IMR-90 (cell line): ENCODE data around the gene DSP. TPM values are rescaled to one million over a fixed set of nuclear protein-coding genes. Genes with fewer than 3 reads are reported as not detected.
A peak's percentile ranks its signal among the peaks of the same experiment; 100 is the strongest.

ENCODE experiments used
- ATAC-seq: fragments of 200-7000 bp; cut with Tn5 transposase; 2 replicates; pipeline ENCODE4 v1.9.1; 2020; ENCODE audit warnings: low read depth, mild to moderate bottlenecking, moderate library complexity
- BruUV-seq: library from RNA; stranded (reverse); fragments of 400-500 nt; replicated peaks from 2 replicates; lab custom pipeline; 2021; lab: Mats Ljungman, UMichigan
- CTCF ChIA-PET: fragments of 300-600 bp; formaldehyde crosslinking; extraction: SDS; loops from one replicate; lab custom pipeline; 2021; ENCODE audit warnings: antibody characterized with exemption; lab: Yijun Ruan, JAX
- POLR2A ChIA-PET: fragments of 300-600 bp; sonication (Branson Sonifier 250); formaldehyde crosslinking; loops from one replicate; lab custom pipeline; 2022; ENCODE audit warnings: antibody characterized with exemption; ENCODE audit not compliant: unreplicated experiment; lab: Charles Lee
- DNase-seq: peaks from one replicate; pipeline ENCODE4 v3.0.0; 2013
- H2AFZ ChIP-seq: replicated peaks from 2 replicates; pipeline ENCODE3; 2013; ENCODE audit warnings: low read length, mild to moderate bottlenecking; ENCODE audit not compliant: poor library complexity
- H2AK5ac ChIP-seq: 2 replicates; pipeline ENCODE4 v1.6.1; 2013; ENCODE audit warnings: low read depth, low read length, inconsistent platforms
- H2AK9ac ChIP-seq: replicated peaks from 2 replicates; pipeline ENCODE3; 2013; ENCODE audit warnings: mild to moderate bottlenecking, low read depth, low read length, moderate library complexity; ENCODE audit not compliant: poor library complexity
- H2BK120ac ChIP-seq: 2 replicates; pipeline ENCODE4 v1.6.1; 2013; ENCODE audit warnings: low read depth, low read length, inconsistent platforms
- H2BK15ac ChIP-seq: 3 replicates; pipeline ENCODE4 v1.6.1; 2013; ENCODE audit warnings: low read depth, low read length, inconsistent platforms
- H2BK20ac ChIP-seq: 2 replicates; pipeline ENCODE4 v1.6.1; 2013; ENCODE audit warnings: low read depth, mild to moderate bottlenecking, inconsistent platforms, low read length, moderate library complexity
- H2BK5ac ChIP-seq: 2 replicates; pipeline ENCODE4 v1.6.1; 2013; ENCODE audit warnings: mild to moderate bottlenecking, low read depth, low read length, inconsistent platforms; ENCODE audit not compliant: poor library complexity, severe bottlenecking
- H3K14ac ChIP-seq: replicated peaks from 2 replicates; pipeline ENCODE4 v1.6.1; 2013; ENCODE audit warnings: low read depth, low read length, inconsistent platforms
- H3K18ac ChIP-seq: 2 replicates; pipeline ENCODE4 v1.6.1; 2013; ENCODE audit warnings: low read depth, low read length, control low read depth
- H3K23ac ChIP-seq: 2 replicates; pipeline ENCODE4 v1.6.1; 2013; ENCODE audit warnings: low read depth, low read length, inconsistent platforms
- H3K27ac ChIP-seq: 2 replicates; pipeline ENCODE4 v1.5.1; 2013; ENCODE audit warnings: mild to moderate bottlenecking, control low read depth, low read length; ENCODE audit not compliant: insufficient read depth
- H3K27me3 ChIP-seq: 2 replicates; pipeline ENCODE4 v1.6.1; 2013; ENCODE audit warnings: low read length; ENCODE audit not compliant: control insufficient read depth, insufficient read depth
- H3K36me3 ChIP-seq: 2 replicates; pipeline ENCODE4 v1.6.1; 2013; ENCODE audit warnings: low read length, mixed read lengths; ENCODE audit not compliant: control insufficient read depth, insufficient read depth
- H3K4ac ChIP-seq: 2 replicates; pipeline ENCODE4 v1.6.1; 2013; ENCODE audit warnings: low read depth, low read length, inconsistent platforms
- H3K4me1 ChIP-seq: 2 replicates; pipeline ENCODE4 v1.6.1; 2013; ENCODE audit warnings: low read length, mixed read lengths; ENCODE audit not compliant: control insufficient read depth, insufficient read depth
- H3K4me2 ChIP-seq: 2 replicates; pipeline ENCODE4 v1.6.1; 2013; ENCODE audit warnings: low read depth, mild to moderate bottlenecking, control low read depth, low read length, moderate library complexity
- H3K4me3 ChIP-seq: 2 replicates; pipeline ENCODE4 v1.5.1; 2013; ENCODE audit warnings: low read depth, mild to moderate bottlenecking, control low read depth, low read length, moderate library complexity; ENCODE audit not compliant: insufficient read depth
- H3K56ac ChIP-seq: 2 replicates; pipeline ENCODE4 v1.6.1; 2013; ENCODE audit warnings: low read length, inconsistent platforms; ENCODE audit not compliant: insufficient read depth; ENCODE audit errors: extremely low read depth
- H3K79me1 ChIP-seq, 2 experiments: 2 replicates each; pipeline ENCODE4 v1.6.1; 2013; ENCODE audit warnings: low read length in 2 of 2, inconsistent platforms in 1 of 2, low read depth in 1 of 2
- H3K9ac ChIP-seq: 2 replicates; pipeline ENCODE4 v1.6.1; 2013; ENCODE audit warnings: low read depth, low read length, control low read depth
- H3K9me1 ChIP-seq: 2 replicates; pipeline ENCODE4 v1.6.1; 2013; ENCODE audit warnings: low read length, inconsistent platforms; ENCODE audit not compliant: insufficient read depth
- H3K9me3 ChIP-seq: 2 replicates; pipeline ENCODE4 v1.6.1; 2013; ENCODE audit warnings: low read length; ENCODE audit not compliant: control insufficient read depth, insufficient read depth
- H4K20me1 ChIP-seq: 2 replicates; pipeline ENCODE4 v1.6.1; 2013; ENCODE audit warnings: low read length, inconsistent platforms; ENCODE audit not compliant: insufficient read depth
- H4K5ac ChIP-seq: 2 replicates; pipeline ENCODE4 v1.6.1; 2013; ENCODE audit warnings: mild to moderate bottlenecking, low read depth, low read length, control low read depth
- H4K8ac ChIP-seq, 2 experiments: 2 replicates each; pipeline ENCODE4 v1.6.1; 2013; ENCODE audit warnings: low read depth in 2 of 2, low read length in 2 of 2, control low read depth in 1 of 2, inconsistent platforms in 1 of 2
- H4K91ac ChIP-seq: 2 replicates; pipeline ENCODE4 v1.6.1; 2013; ENCODE audit warnings: low read depth, low read length, inconsistent platforms; ENCODE audit not compliant: insufficient read depth
- CEBPB ChIP-seq: IDR thresholded peaks from 2 replicates; pipeline ENCODE4 v1.6.1; 2012; ENCODE audit warnings: low read depth, low read length, improper control_type of control experiment
- CTCF ChIP-seq: conservative IDR thresholded peaks from 2 replicates; pipeline ENCODE4 v1.5.1; 2012; ENCODE audit warnings: mild to moderate bottlenecking, low read depth, low read length, improper control_type of control experiment
- MAFK ChIP-seq: IDR thresholded peaks from 2 replicates; pipeline ENCODE4 v1.6.1; 2012; ENCODE audit warnings: low read depth, low read length, improper control_type of control experiment
- MAZ ChIP-seq: IDR thresholded peaks from 2 replicates; pipeline ENCODE4 v1.6.1; 2012; ENCODE audit warnings: low read depth, mild to moderate bottlenecking, low read length, improper control_type of control experiment, moderate library complexity, borderline replicate concordance
- POLR2A ChIP-seq: IDR thresholded peaks from 2 replicates; pipeline ENCODE4 v1.6.1; 2012; ENCODE audit warnings: mild to moderate bottlenecking, low read depth, low read length
- RAD21 ChIP-seq: IDR thresholded peaks from 2 replicates; pipeline ENCODE4 v1.6.1; 2012; ENCODE audit warnings: low read length, improper control_type of control experiment
- RFX5 ChIP-seq: IDR thresholded peaks from 2 replicates; pipeline ENCODE4 v1.8.0; 2012; ENCODE audit warnings: low read depth, mild to moderate bottlenecking, low read length, moderate library complexity
- SMC3 ChIP-seq: fragments of 150-350 bp; IDR thresholded peaks from 2 replicates; pipeline ENCODE4 v1.6.1; 2016; ENCODE audit warnings: low read depth, mild to moderate bottlenecking, antibody characterized with exemption, low read length, moderate library complexity
- USF2 ChIP-seq: fragments of 150-350 bp; IDR thresholded peaks from 2 replicates; pipeline ENCODE4 v1.6.1; 2017; ENCODE audit warnings: mild to moderate bottlenecking, antibody characterized with exemption, low read length, low read depth
- WGBS, 2 experiments: methylation state at CpG; one replicate each; pipeline versions ENCODE4 v1.1.5 to v1.1.7; 2013; ENCODE audit warnings: missing lambda C conversion rate in 2 of 2; ENCODE audit not compliant: insufficient read length in 1 of 2; ENCODE audit errors: extremely low coverage in 2 of 2; 5-methylcytosine and 5-hydroxymethylcytosine counted together
- dilution Hi-C: fragments of 300-500 bp; cut with HindIII; formaldehyde crosslinking; loops from one replicate; pipeline ENCODE4 v1.14.3; 2018; ENCODE audit warnings: low sequenced_read_pairs; ENCODE audit not compliant: unreplicated experiment
- in situ Hi-C: fragments of 300-500 bp; cut with MboI; formaldehyde crosslinking; loops from 3 replicates; pipeline ENCODE4 v1.14.3; 2019; ENCODE audit warnings: low sequenced_read_pairs, inconsistent platforms, mixed read lengths
- intact Hi-C: fragments of 100-400 bp; cut with micrococcal nuclease; formaldehyde crosslinking; loops from 2 replicates; pipeline ENCODE4 v1.10.0; 2022
- polyA plus RNA-seq, 3 experiments: library from polyadenylated mRNA; depleted of rRNA; stranded (reverse); fragments of >200 nt; gene quantifications; 2 replicates each; pipeline ENCODE4 v1.2.3, GENCODE V29; 2012; ENCODE audit warnings: low replicate concordance in 1 of 3
- total RNA-seq: library from RNA; depleted of rRNA; stranded (reverse); fragments of >200 nt; gene quantifications from 2 replicates; pipeline ENCODE4 v1.2.3, GENCODE V29; 2012

Gene DSP
- total and polyA plus RNA-seq, 2 of the 4 experiments (the other 2 are of a cell fraction) = 7.1 to 20.1 TPM

GRCh38 chr6:7554533-7555275 is 13.2 kb downstream of the DSP start:
- no peak overlapping the region for H3K14ac ChIP-seq
- dilution Hi-C loops = no loop called here
- no peaks in the 10 kb centered on the region for H3K9me3 ChIP-seq
- intact Hi-C loops = no loop called here
- WGBS, 2 experiments = 62% methylated on average over 2 of the region's 6 CpGs; no CpG with 5 or more reads in 1 of the 2 experiments
- TF ChIP-seq RFX5 (no peak), SMC3 (no peak), USF2 (no peak), POLR2A (no peak), CEBPB (no peak), MAZ (no peak), CTCF (no peak), RAD21 (no peak), MAFK (no peak)
- H3K36me3 ChIP-seq = peaks cover 4% of the 10 kb centered on the region; the same call in 1 of the 2 replicates
- no peaks in the 10 kb centered on the region; the same call in 1 of the 2 replicates for H4K20me1 ChIP-seq
- H2AFZ ChIP-seq = no peak overlapping the region
- CTCF ChIA-PET = interaction anchor here (0.5 to 0.6 kb wide), 2 partner anchors 90 to 153 kb away, joined by 3 to 4 read pairs; no protein-coding TSS in a partner anchor
- H2AK9ac ChIP-seq = no peak overlapping the region
- H2AK5ac ChIP-seq = 0 out of 2 replicates have a peak overlapping the region, but pooled peaks have one; percentile 72
- H3K9me1 ChIP-seq = peaks cover 16% of the 10 kb centered on the region; the same call in 1 of the 2 replicates
- H3K27me3 ChIP-seq = no peaks in the 10 kb centered on the region; the same call in 1 of the 2 replicates
- no peak overlapping the region for H4K8ac ChIP-seq
- in situ Hi-C loops = no loop called here
- H3K4me2 ChIP-seq = no peak overlapping the region
- BruUV-seq = no TSS peak
- H2BK5ac ChIP-seq = no peak overlapping the region
- H4K5ac ChIP-seq = no peak overlapping the region
- H2BK15ac ChIP-seq = no peak overlapping the region
- H2BK20ac ChIP-seq = no peak overlapping the region
- H3K9ac ChIP-seq = no peak overlapping the region
- 0 out of 2 replicates have a peak, but pooled peaks cover 3% of the 10 kb centered on the region for H3K4me1 ChIP-seq
- DNase-seq (no peak), ATAC-seq (no peak)
- no peak overlapping the region for H3K18ac ChIP-seq
- no peak overlapping the region for H2BK120ac ChIP-seq
- peaks cover 3 to 20% of the 10 kb centered on the region in 2 experiments; a peak in 1 of 4 replicates for H3K79me1 ChIP-seq
- H3K56ac ChIP-seq = no peak overlapping the region
- no peak overlapping the region for H3K27ac ChIP-seq
- H4K91ac ChIP-seq = no peak overlapping the region
- no peak overlapping the region for H3K23ac ChIP-seq
- no peak overlapping the region for H3K4me3 ChIP-seq
- no peak overlapping the region for H3K4ac ChIP-seq
- POLR2A ChIA-PET = no interaction called here
